Bronchus fibroblast of lung (primary cell): ENCODE results near the gene ZNF597. TPM values are rescaled to one million over a fixed set of nuclear protein-coding genes. Genes with fewer than 3 reads are reported as not detected.

Experiments used
- total RNA-seq: library from RNA; depleted of rRNA; stranded (reverse); fragments of >200 nt; gene quantifications from 2 replicates; pipeline ENCODE4 v1.2.3, GENCODE V29; 2015

Gene ZNF597, protein sequence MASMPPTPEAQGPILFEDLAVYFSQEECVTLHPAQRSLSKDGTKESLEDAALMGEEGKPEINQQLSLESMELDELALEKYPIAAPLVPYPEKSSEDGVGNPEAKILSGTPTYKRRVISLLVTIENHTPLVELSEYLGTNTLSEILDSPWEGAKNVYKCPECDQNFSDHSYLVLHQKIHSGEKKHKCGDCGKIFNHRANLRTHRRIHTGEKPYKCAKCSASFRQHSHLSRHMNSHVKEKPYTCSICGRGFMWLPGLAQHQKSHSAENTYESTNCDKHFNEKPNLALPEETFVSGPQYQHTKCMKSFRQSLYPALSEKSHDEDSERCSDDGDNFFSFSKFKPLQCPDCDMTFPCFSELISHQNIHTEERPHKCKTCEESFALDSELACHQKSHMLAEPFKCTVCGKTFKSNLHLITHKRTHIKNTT
- 0.67 and 0.74 TPM in 2 replicates for total RNA-seq

DNA sequence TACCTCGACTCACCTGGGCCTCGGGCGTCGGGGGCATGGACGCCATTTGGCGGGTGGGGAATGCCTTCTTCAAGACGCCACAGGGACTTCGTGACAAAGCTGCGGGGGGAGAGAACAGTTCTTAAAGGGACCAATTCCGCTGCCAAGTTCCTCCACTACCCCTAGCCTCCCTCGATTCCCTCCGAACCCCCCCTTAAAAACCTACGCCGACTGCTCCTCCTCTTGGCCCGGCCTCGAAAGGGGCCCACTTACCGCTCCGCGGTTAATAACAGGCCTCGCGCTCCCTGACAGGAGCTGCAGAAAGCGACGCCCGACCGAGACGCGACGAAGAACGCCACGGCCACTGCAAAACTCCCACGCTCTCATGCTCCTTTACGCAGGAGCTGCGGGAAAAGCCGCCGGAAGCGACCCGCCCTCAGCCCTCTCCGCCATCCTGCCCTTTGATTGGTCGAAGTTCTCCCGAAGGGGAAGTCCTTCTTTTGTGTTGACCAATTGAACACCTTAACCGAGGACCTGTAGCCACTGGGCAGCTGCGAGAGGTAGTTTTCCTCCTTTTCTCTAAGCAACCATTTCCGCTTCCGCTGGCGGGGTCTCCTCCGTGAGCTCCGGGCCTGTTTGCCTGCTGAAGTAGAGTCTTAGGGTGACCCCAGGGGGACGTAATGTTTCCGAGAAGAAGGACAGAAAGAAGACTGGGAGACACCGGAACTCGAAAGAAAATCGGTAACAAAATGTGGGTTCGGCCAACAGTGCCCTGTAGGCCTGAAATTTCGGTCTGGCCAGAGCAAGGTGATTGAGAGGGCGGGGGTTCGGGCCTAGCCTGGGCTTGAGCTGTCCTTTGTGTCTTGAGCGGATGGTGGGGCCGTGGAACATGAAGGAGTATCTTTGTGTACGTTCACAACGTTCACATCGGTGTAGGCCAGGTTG, at the start of gene ZNF597, which contains the start of gene NAA60:
Gene ZNF597 (minus strand): TSS at position 397 of the 924 bp plus-strand sequence. CDS start 351 bp downstream, at position 46.
Gene NAA60 (plus strand): TSS at position 573 of the 924 bp plus-strand sequence. CDS start 32,548 bp downstream, outside the sequence.

DNA sequence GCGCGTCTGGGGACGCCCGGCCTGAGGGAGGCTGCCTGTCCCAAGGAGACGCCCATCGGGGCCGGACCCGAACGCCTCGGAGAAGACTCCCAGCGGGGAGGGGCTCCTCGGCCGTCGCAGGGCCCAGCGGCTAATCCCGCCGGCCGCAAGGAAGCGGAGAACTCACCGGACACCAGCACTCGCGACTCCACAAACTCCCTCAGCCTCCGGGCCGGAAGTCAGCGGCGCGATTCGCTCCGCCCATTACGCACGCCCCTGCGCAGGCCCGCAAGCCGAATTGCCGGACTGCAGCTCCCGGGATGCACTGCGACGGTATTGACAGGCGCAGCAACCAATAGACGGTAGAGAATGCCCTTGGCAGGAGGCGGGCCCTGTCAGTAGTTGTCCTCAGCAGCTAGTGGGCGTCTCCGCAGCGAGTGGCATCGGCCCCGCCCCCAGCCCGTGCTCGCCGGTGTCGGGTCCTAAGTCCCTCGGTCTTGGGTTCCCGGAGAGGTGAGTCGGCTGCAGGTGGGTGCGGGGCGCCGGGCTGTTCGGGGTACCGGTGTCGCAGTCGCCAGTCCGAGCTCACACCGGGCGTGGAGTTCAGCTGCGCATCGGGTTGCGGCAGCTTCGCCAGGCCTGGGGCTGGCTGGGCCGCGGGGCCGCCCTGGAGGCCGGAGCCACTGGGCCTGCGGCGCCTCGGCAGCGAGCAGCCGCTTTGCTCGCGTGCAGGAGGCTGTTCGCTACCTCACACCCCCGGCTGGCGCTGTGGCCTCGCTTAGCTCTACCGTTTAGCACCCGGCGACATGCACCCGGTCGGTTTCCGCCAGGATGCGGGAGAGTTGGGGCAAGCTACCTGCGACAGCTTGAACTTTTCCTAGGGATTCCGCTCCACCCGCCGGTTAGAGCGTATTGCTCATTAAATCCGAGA, 42.3 kb downstream of the ZNF597 start, which contains the start of the genes ZNF174 and ZSCAN32:
Gene ZNF174 (plus strand): TSS at position 437 of the 910 bp plus-strand sequence. CDS start 790 bp downstream, outside the sequence.
Gene ZSCAN32 (minus strand): TSS at position 226 of the 910 bp plus-strand sequence. CDS start 3,447 bp downstream, outside the sequence.

Other genes with a start within 250 kb of the ZNF597 start
- 3.4 and 4.0 TPM in 2 replicates for gene ZNF200, start 208.3 kb downstream of the ZNF597 start, total RNA-seq
- gene MEFV, start 186.9 kb downstream of the ZNF597 start, total RNA-seq: not detected in 2 replicates
- gene ZNF263, start 160.0 kb downstream of the ZNF597 start, total RNA-seq: 18.3 and 19.7 TPM in 2 replicates
- 2.5 and 2.7 TPM in 2 replicates for gene TIGD7, start 138.1 kb downstream of the ZNF597 start, total RNA-seq
- 11.6 and 12.5 TPM in 2 replicates for gene ZNF75A, start 138.0 kb downstream of the ZNF597 start, total RNA-seq
- not detected in 2 replicates for gene OR2C1, start 87.6 kb downstream of the ZNF597 start, total RNA-seq
- 8.1 and 8.9 TPM in 2 replicates for gene ZSCAN32, start 42.5 kb downstream of the ZNF597 start, total RNA-seq
- gene ZNF174, start 42.3 kb downstream of the ZNF597 start, total RNA-seq: 7.6 and 8.9 TPM in 2 replicates
- gene NAA60, start 176 bp upstream of the ZNF597 start, total RNA-seq: 15.0 and 16.3 TPM in 2 replicates
- not detected in 2 replicates for gene C16orf90, start 52.0 kb upstream of the ZNF597 start, total RNA-seq
- 12.3 and 12.8 TPM in 2 replicates for gene CLUAP1, start 57.5 kb upstream of the ZNF597 start, total RNA-seq
- gene NLRC3, start 133.9 kb upstream of the ZNF597 start, total RNA-seq: not detected in 2 replicates
- 6.4 and 6.9 TPM in 2 replicates for gene SLX4, start 168.1 kb upstream of the ZNF597 start, total RNA-seq
- gene DNASE1, start 211.2 kb upstream of the ZNF597 start, total RNA-seq: 4.9 and 6.1 TPM in 2 replicates